22Rv1 (cell line): ENCODE measurements around the gene UCHL3.

ENCODE experiments used
- H3K27ac ChIP-seq: fragments of 450-650 bp; 2 replicates; pipeline ENCODE4 v1.5.1; 2017
- CTCF ChIP-seq: fragments of 450-650 bp; IDR thresholded peaks from 2 replicates; pipeline ENCODE4 v1.5.1; 2017; ENCODE audit warnings: mild to moderate bottlenecking
- ZFX ChIP-seq: fragments of 450-650 bp; IDR thresholded peaks from 2 replicates; pipeline ENCODE4 v1.6.1; 2017; ENCODE audit warnings: antibody characterized with exemption, borderline replicate concordance

Gene UCHL3

DNA sequence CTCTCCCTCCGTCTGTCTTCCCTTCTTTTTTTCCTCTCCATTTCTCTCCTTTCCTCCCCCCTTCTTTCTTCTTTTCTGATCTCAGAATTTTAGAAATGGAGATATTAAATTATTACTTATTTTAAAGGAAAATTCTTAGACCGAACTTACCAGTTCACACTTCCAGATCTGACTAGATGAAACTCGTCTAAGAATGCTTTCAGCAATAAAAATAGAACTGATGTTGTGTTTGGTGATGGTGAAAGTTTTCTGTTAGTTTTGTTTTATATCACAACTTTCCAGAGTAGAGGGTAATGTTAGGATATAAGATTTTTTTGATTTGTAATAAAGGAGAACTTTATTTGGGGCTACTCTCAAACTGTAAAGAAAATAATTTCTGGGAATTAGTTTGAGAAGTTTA is 29.9 kb downstream of the UCHL3 start:
- no peak for TF ChIP-seq CTCF
- TF ChIP-seq ZFX = no peak
- no peak overlapping the region for H3K27ac ChIP-seq

DNA sequence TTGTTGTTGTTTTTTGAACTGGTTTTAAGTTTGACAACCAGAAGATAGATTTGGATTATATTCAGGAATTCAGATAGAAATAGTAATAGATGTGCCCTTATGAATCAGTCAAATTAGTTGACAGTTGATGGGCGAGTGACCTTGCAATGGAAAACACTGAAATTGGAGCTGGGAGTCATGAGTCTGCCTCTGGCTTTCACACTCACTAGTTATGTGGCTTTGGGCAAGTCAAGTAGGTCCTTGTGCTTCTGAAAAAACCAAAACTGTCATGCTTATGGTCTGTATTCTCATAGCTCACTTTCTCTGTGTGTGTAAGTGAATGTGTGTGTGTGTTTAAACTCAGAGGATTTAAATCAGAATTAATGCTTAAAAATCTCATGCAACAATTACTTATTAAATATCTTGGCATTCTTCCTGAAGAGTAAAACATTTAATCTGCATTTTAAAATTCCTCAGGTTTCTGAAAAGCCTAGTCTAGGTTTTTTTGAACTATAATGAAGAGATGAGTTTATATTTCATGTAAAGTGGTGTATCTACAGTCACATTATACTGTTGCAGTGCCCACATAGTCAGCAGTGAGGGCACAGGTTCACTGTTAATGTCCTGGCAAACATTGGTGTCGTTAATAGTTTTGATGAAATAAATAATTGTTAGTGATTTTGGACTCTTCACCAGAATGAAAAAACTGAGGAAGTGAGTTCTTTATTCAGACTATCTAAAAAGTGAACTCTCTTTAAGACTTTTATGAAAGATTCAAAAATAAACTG is 32.5 kb downstream of the UCHL3 start:
- H3K27ac ChIP-seq = no peak overlapping the region
- TF ChIP-seq CTCF = no peak
- TF ChIP-seq ZFX = no peak

DNA sequence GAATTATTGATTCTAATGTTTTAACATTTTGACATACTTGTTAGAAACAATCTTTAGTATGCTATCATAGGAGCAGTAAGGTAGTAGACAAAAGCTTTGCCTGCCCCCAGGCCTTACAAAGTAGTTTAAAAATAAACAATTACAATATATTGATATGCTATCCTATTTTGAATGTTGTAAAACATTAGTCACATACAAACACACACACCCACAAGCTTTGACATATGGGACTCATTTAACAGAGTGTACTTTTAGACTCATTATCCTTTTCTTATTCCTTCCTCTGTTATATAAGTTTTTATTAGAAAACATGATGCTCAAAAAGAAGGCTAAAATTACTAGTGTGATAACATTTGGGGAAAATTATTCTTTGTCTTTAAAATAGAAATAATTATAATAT is 33.5 kb downstream of the UCHL3 start:
- no peak for TF ChIP-seq ZFX
- no peak for TF ChIP-seq CTCF
- H3K27ac ChIP-seq = no peak overlapping the region

- TF ChIP-seq CTCF = no peak
- no peak for TF ChIP-seq ZFX
- no peak overlapping the region for H3K27ac ChIP-seq
These were observed 35.6 kb downstream of the UCHL3 start for GRCh38 chr13:75585153-75585552.

DNA sequence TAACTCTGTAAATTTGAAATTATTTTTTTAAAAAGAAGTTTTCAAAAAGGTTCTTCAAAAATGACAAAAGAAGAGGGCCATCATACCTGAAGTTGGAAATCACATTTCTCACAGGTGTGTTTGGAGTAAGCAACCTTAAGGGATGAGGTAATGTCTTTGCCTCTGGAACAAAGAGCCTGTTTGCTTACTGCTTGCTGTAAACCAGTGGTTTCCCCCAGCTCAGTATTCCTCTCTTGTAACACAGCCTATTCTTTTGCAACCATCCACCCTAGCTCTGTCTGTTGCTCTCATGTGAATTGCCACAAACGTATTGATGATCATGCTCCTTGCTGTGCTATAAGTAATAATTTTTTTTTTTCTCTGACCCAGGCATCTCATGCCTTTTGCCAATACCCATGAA is 38.1 kb downstream of the UCHL3 start:
- TF ChIP-seq ZFX (no peak), CTCF (no peak)
- no peak overlapping the region for H3K27ac ChIP-seq

DNA sequence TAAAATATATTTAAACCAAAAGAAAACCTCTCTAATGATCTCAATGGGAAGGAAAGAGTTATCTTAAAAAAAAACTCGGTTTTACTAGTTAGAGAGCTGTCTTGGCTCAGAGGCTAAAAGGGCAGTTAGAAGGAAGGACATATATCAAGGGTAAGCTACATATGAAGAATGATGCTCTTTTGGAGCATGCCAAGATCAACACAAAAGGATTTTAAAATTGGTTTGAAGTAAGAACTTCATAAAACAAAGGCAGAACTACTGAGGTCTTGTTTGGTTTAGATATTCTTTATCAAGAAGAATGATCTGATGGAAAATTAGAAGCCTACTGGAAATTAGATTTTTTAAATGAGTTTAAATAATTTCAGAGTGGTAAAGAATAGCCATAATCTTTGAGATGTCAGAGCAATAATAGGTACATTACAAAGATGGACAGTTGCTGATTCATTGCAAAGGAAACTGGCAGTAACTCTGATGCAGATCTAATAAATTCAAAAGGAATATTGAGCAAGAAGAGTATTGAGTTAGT is 47.1 kb downstream of the UCHL3 start:
- no peak for TF ChIP-seq ZFX
- no peak for TF ChIP-seq CTCF
- no peak overlapping the region for H3K27ac ChIP-seq

- H3K27ac ChIP-seq = no peak overlapping the region
- no peak for TF ChIP-seq ZFX
- TF ChIP-seq CTCF = no peak
These were observed 50.8 kb downstream of the UCHL3 start for GRCh38 chr13:75600371-75600770.
